ENCODE measurements around the gene NFIC. TPM values are rescaled to one million over a fixed set of nuclear protein-coding genes. Genes with fewer than 3 reads are reported as not detected.
A peak's percentile ranks its signal among the peaks of the same experiment; 100 is the strongest.
"Not testable (repeated sequence)": the region's sequence is repeated elsewhere in the genome, so short reads cannot be mapped to it uniquely, and the experiment has no call there.

Gene NFIC
- total and polyA plus RNA-seq, 5 experiments from 2014 or later: 5.8 to 34.8 (median 15.8) TPM

- H3K27me3 Mint-ChIP-seq: no peaks in the 10 kb centered on the region
- DNase-seq (no peak), ATAC-seq (no peak)
- peaks cover 11 to 23% (median 14%) of the 10 kb centered on the region in 4 donors for H3K4me1 Mint-ChIP-seq
- no peaks in the 10 kb centered on the region for H3K9me3 Mint-ChIP-seq
- no peak overlapping the region for H3K27ac Mint-ChIP-seq
- peaks cover 0 to 15% (median 5%) of the 10 kb centered on the region in 3 donors for H3K36me3 Mint-ChIP-seq
- POLR2A ChIA-PET: no interaction called here
- no peak overlapping the region for H3K4me3 Mint-ChIP-seq
Measured at GRCh38 chr19:3383121-3383722, 16.8 kb downstream of the NFIC start.

- H3K4me1 Mint-ChIP-seq: peaks cover 9 to 26% (median 19%) of the 10 kb centered on the region in 4 donors
- no peaks in the 10 kb centered on the region for H3K9me3 Mint-ChIP-seq
- no peak overlapping the region for H3K4me3 Mint-ChIP-seq
- ATAC-seq (no peak), DNase-seq (no peak)
- peaks cover 0 to 12% (median 6%) of the 10 kb centered on the region in 3 donors for H3K36me3 Mint-ChIP-seq
- no peak overlapping the region for H3K27ac Mint-ChIP-seq
- POLR2A ChIA-PET: no interaction called here
- no peaks in the 10 kb centered on the region for H3K27me3 Mint-ChIP-seq
Measured at GRCh38 chr19:3386447-3387234, 20.3 kb downstream of the NFIC start.

- no peak for DNase-seq
- Mint-ChIP-seq H3K36me3 (peaks cover 0 to 4% (median 2%) of the 10 kb centered on the region in 3 donors), H3K27me3 (no peaks in the 10 kb centered on the region), H3K27ac (no peak overlapping the region), H3K9me3 (no peaks in the 10 kb centered on the region), H3K4me3 (no peak overlapping the region), H3K4me1 (peaks cover 1 to 18% (median 11%) of the 10 kb centered on the region in 4 donors)
- POLR2A ChIA-PET: interaction anchor here (0.9 kb wide), 1 partner anchor 10 kb away, joined by 3 read pairs; no protein-coding TSS in a partner anchor
- no peak for ATAC-seq
Measured at GRCh38 chr19:3387645-3388589, 21.5 kb downstream of the NFIC start.

- H3K4me3 Mint-ChIP-seq: no peak overlapping the region
- H3K27ac Mint-ChIP-seq: peak overlapping the region in 1 of 10 donors; percentile 43
- DNase-seq (no peak), ATAC-seq (no peak)
- H3K4me1 Mint-ChIP-seq: peaks cover 0 to 16% (median 7%) of the 10 kb centered on the region in 4 donors
- peaks cover 0 to 7% (median 2%) of the 10 kb centered on the region in 3 donors for H3K36me3 Mint-ChIP-seq
- no peaks in the 10 kb centered on the region for H3K27me3 Mint-ChIP-seq
- POLR2A ChIA-PET: no interaction called here
- H3K9me3 Mint-ChIP-seq: no peaks in the 10 kb centered on the region
Measured at GRCh38 chr19:3389446-3389778, 23.0 kb downstream of the NFIC start.

GRCh38 chr19:3389876-3390371 lies 23.5 kb downstream of the NFIC start:
- DNase-seq: no peak
- peaks cover 0 to 16% (median 6%) of the 10 kb centered on the region in 4 donors for H3K4me1 Mint-ChIP-seq
- H3K36me3 Mint-ChIP-seq: peaks cover 0 to 7% (median 2%) of the 10 kb centered on the region in 3 donors
- H3K27me3 Mint-ChIP-seq: no peaks in the 10 kb centered on the region
- H3K4me3 Mint-ChIP-seq: no peak overlapping the region
- no peaks in the 10 kb centered on the region for H3K9me3 Mint-ChIP-seq
- no peak for ATAC-seq
- H3K27ac Mint-ChIP-seq: peak overlapping the region in 1 of 10 donors; percentile 47
- POLR2A ChIA-PET: no interaction called here

GRCh38 chr19:3391911-3392310 lies 25.5 kb downstream of the NFIC start:
- POLR2A ChIA-PET, H3K36me3 Mint-ChIP-seq, H3K27me3 Mint-ChIP-seq, ATAC-seq, H3K4me3 Mint-ChIP-seq, DNase-seq, H3K9me3 Mint-ChIP-seq, H3K27ac Mint-ChIP-seq: not testable (repeated sequence)
- H3K4me1 Mint-ChIP-seq: peaks cover 0 to 11% (median 5%) of the 10 kb centered on the region in 4 donors

- POLR2A ChIA-PET: interaction anchor here (0.6 kb wide), 1 partner anchor 12 kb away, joined by 4 read pairs; no protein-coding TSS in a partner anchor
- Mint-ChIP-seq H3K4me1 (peaks cover 0 to 11% (median 6%) of the 10 kb centered on the region in 4 donors), H3K9me3 (no peaks in the 10 kb centered on the region), H3K27me3 (no peaks in the 10 kb centered on the region), H3K36me3 (peaks cover 0 to 5% (median 2%) of the 10 kb centered on the region in 3 donors), H3K27ac (no peak overlapping the region), H3K4me3 (no peak overlapping the region)
- ATAC-seq: no peak
- no peak for DNase-seq
Measured at GRCh38 chr19:3392480-3392879, 26.1 kb downstream of the NFIC start.

GRCh38 chr19:3396881-3397265 lies 30.5 kb downstream of the NFIC start:
- Mint-ChIP-seq H3K4me3 (peak overlapping the region in 1 of 10 donors; percentile 38), H3K36me3 (peaks cover 0 to 6% (median 0%) of the 10 kb centered on the region in 3 donors), H3K27me3 (no peaks in the 10 kb centered on the region), H3K27ac (peak overlapping the region in 1 of 10 donors; percentile 66), H3K9me3 (no peaks in the 10 kb centered on the region), H3K4me1 (peaks cover 0 to 9% (median 5%) of the 10 kb centered on the region in 4 donors)
- POLR2A ChIA-PET: no interaction called here
- DNase-seq: no peak
- no peak for ATAC-seq

- POLR2A ChIA-PET: interaction anchor here (0.5 kb wide), 1 partner anchor 1343 kb away, joined by 5 read pairs; no protein-coding TSS in a partner anchor
- no peak overlapping the region for H3K4me3 Mint-ChIP-seq
- ATAC-seq: no peak
- DNase-seq: no peak
- H3K27me3 Mint-ChIP-seq: no peaks in the 10 kb centered on the region
- H3K36me3 Mint-ChIP-seq: peaks cover 0 to 9% (median 3%) of the 10 kb centered on the region in 3 donors
- no peaks in the 10 kb centered on the region for H3K9me3 Mint-ChIP-seq
- no peak overlapping the region for H3K27ac Mint-ChIP-seq
- peaks cover 0 to 11% (median 5%) of the 10 kb centered on the region in 4 donors for H3K4me1 Mint-ChIP-seq
Measured at GRCh38 chr19:3397266-3398022, 31.1 kb downstream of the NFIC start.

GRCh38 chr19:3398114-3398899 lies 31.9 kb downstream of the NFIC start:
- Mint-ChIP-seq H3K27me3 (no peaks in the 10 kb centered on the region), H3K27ac (peak overlapping the region in 1 of 10 donors; percentile 36), H3K36me3 (peaks cover 0 to 6% (median 3%) of the 10 kb centered on the region in 3 donors), H3K4me3 (no peak overlapping the region), H3K4me1 (peaks cover 0 to 11% (median 5%) of the 10 kb centered on the region in 4 donors), H3K9me3 (no peaks in the 10 kb centered on the region)
- no peak for ATAC-seq
- no peak for DNase-seq
- POLR2A ChIA-PET: interaction anchor here (0.5 kb wide), 1 partner anchor 1344 kb away, joined by 5 read pairs; no protein-coding TSS in a partner anchor

GRCh38 chr19:3398900-3399278 lies 32.5 kb downstream of the NFIC start:
- no peak for ATAC-seq
- POLR2A ChIA-PET: no interaction called here
- no peaks in the 10 kb centered on the region for H3K9me3 Mint-ChIP-seq
- no peak for DNase-seq
- peak overlapping the region in 1 of 10 donors; percentile 33 for H3K27ac Mint-ChIP-seq
- H3K27me3 Mint-ChIP-seq: no peaks in the 10 kb centered on the region
- H3K36me3 Mint-ChIP-seq: peaks cover 0 to 6% (median 3%) of the 10 kb centered on the region in 3 donors
- no peak overlapping the region for H3K4me3 Mint-ChIP-seq
- peaks cover 0 to 11% (median 5%) of the 10 kb centered on the region in 4 donors for H3K4me1 Mint-ChIP-seq

All from naive thymus-derived CD8-positive, alpha-beta T cell (primary cell).